HG03139 (cell line): ENCODE results near the gene KLF4.

ENCODE experiments used
- ATAC-seq: cut with Tn5 transposase; IDR thresholded peaks from one replicate; pipeline ENCODE4 v1.9.1; 2021; ENCODE audit not compliant: unreplicated experiment

The KLF4 gene

GRCh38 chr9:107488375-107489143, 1.0 kb downstream of the KLF4 start:
- no peak for ATAC-seq

GRCh38 chr9:107487521-107488374, 1.8 kb downstream of the KLF4 start:
- no peak for ATAC-seq

GRCh38 chr9:107486674-107487520, 2.7 kb downstream of the KLF4 start:
- ATAC-seq: no peak

- ATAC-seq: no peak
These were observed 4.0 kb downstream of the KLF4 start for GRCh38 chr9:107485458-107486043.

- ATAC-seq: no peak
These were observed 5.3 kb downstream of the KLF4 start for GRCh38 chr9:107484117-107484723.

GRCh38 chr9:107483666-107484065, 5.9 kb downstream of the KLF4 start:
- no peak for ATAC-seq

GRCh38 chr9:107481035-107481434, 8.5 kb downstream of the KLF4 start:
- no peak for ATAC-seq

GRCh38 chr9:107480386-107480789, 9.2 kb downstream of the KLF4 start:
- no peak for ATAC-seq

- no peak for ATAC-seq
These were observed 10.8 kb downstream of the KLF4 start for GRCh38 chr9:107478805-107479204.

- no peak for ATAC-seq
These were observed 15.4 kb downstream of the KLF4 start for GRCh38 chr9:107474124-107474523.

- ATAC-seq: no peak
These were observed 16.8 kb downstream of the KLF4 start for GRCh38 chr9:107472581-107473340.

- no peak for ATAC-seq
These were observed 18.0 kb downstream of the KLF4 start for GRCh38 chr9:107471552-107471951.

GRCh38 chr9:107467416-107467815, 22.2 kb downstream of the KLF4 start:
- no peak for ATAC-seq

- ATAC-seq: no peak
These were observed 22.7 kb downstream of the KLF4 start for GRCh38 chr9:107466826-107467225.

GRCh38 chr9:107465467-107466451, 23.8 kb downstream of the KLF4 start:
- peak; percentile 82 for ATAC-seq

- no peak for ATAC-seq
These were observed 25.1 kb downstream of the KLF4 start for GRCh38 chr9:107464516-107464915.

GRCh38 chr9:107462691-107463090, 26.9 kb downstream of the KLF4 start:
- ATAC-seq: no peak

- no peak for ATAC-seq
These were observed 29.2 kb downstream of the KLF4 start for GRCh38 chr9:107460153-107461023.
